HepG2 (cell line): ENCODE measurements around the gene OR10V1.

Experiments used
- CTCF ChIP-seq: sonication (generic); formaldehyde crosslinking; IDR thresholded peaks from 2 replicates; pipeline ENCODE4 v1.5.0; 2020; ENCODE audit warnings: mild to moderate bottlenecking, missing genetic modification reagents, moderate library complexity
- FOXM1 ChIP-seq: sonication (generic); formaldehyde crosslinking; IDR thresholded peaks from 2 replicates; pipeline ENCODE4 v1.5.0; 2020; ENCODE audit warnings: missing genetic modification reagents
- HOXD1 ChIP-seq: sonication (generic); formaldehyde crosslinking; IDR thresholded peaks from 2 replicates; pipeline ENCODE4 v1.5.0; 2020; ENCODE audit warnings: missing genetic modification reagents
- KMT2A ChIP-seq: sonication (generic); formaldehyde crosslinking; IDR thresholded peaks from 2 replicates; pipeline ENCODE4 v1.4.0; 2020; ENCODE audit warnings: missing genetic modification reagents
- MZF1 ChIP-seq: sonication (generic); formaldehyde crosslinking; IDR thresholded peaks from 2 replicates; pipeline ENCODE4 v1.8.1; 2023; ENCODE audit warnings: mild to moderate bottlenecking, missing genetic modification reagents, borderline replicate concordance
- NR2C2 ChIP-seq: sonication (generic); formaldehyde crosslinking; IDR thresholded peaks from 2 replicates; pipeline ENCODE4 v1.4.0; 2020; ENCODE audit warnings: missing genetic modification reagents, mild to moderate bottlenecking, moderate library complexity, borderline replicate concordance
- TAF1 ChIP-seq: sonication (generic); formaldehyde crosslinking; IDR thresholded peaks from 2 replicates; pipeline ENCODE4 v1.4.0; 2020; ENCODE audit warnings: missing genetic modification reagents
- ZNF777 ChIP-seq: sonication (generic); formaldehyde crosslinking; IDR thresholded peaks from 2 replicates; pipeline ENCODE4 v1.4.0; 2020; ENCODE audit warnings: missing genetic modification reagents
- TF ChIP-seq, protein P1 (sequence below): sonication (generic); formaldehyde crosslinking; IDR thresholded peaks from 2 replicates; pipeline ENCODE4 v1.4.0; 2020; ENCODE audit warnings: missing genetic modification reagents
- TF ChIP-seq, protein P2 (sequence below): sonication (generic); formaldehyde crosslinking; IDR thresholded peaks from 2 replicates; pipeline ENCODE4 v1.5.0; 2020; ENCODE audit warnings: missing genetic modification reagents

DNA sequence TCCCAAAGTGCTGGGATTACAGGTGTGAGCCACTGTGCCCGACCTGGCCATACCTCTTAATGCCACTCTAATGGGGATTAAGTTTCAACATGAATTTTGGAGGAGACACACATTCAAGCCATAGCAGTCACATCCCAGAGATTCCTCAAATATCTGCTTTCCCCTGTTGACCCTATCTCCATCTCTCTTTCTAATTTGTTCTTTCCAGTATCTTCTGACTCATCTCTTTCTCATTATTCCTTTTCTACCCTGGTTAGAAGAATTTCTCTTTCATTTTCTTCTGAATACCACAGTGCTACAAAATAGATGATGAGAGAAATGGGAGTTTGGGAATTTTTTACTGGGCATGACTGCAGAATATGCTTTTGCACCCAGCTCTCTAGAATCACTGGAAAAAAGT is 5.1 kb downstream of the OR10V1 start:
- no peak for TF ChIP-seq CTCF
- no peak for TF ChIP-seq KMT2A (CRISPR knock-in tag)
- TF ChIP-seq MZF1, result no peak
- no peak for TF ChIP-seq TAF1 (CRISPR knock-in tag)
- TF ChIP-seq HOXD1 (CRISPR knock-in tag), result no peak
- no peak for TF ChIP-seq NR2C2 (CRISPR knock-in tag)
- no peak for TF ChIP-seq FOXM1
- TF ChIP-seq, protein P1, sequence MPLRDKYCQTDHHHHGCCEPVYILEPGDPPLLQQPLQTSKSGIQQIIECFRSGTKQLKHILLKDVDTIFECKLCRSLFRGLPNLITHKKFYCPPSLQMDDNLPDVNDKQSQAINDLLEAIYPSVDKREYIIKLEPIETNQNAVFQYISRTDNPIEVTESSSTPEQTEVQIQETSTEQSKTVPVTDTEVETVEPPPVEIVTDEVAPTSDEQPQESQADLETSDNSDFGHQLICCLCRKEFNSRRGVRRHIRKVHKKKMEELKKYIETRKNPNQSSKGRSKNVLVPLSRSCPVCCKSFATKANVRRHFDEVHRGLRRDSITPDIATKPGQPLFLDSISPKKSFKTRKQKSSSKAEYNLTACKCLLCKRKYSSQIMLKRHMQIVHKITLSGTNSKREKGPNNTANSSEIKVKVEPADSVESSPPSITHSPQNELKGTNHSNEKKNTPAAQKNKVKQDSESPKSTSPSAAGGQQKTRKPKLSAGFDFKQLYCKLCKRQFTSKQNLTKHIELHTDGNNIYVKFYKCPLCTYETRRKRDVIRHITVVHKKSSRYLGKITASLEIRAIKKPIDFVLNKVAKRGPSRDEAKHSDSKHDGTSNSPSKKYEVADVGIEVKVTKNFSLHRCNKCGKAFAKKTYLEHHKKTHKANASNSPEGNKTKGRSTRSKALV, result no peak
- no peak for TF ChIP-seq ZNF777 (CRISPR knock-in tag)
- TF ChIP-seq, protein P2, sequence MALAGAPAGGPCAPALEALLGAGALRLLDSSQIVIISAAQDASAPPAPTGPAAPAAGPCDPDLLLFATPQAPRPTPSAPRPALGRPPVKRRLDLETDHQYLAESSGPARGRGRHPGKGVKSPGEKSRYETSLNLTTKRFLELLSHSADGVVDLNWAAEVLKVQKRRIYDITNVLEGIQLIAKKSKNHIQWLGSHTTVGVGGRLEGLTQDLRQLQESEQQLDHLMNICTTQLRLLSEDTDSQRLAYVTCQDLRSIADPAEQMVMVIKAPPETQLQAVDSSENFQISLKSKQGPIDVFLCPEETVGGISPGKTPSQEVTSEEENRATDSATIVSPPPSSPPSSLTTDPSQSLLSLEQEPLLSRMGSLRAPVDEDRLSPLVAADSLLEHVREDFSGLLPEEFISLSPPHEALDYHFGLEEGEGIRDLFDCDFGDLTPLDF, result no peak
